SJSA1 (cell line): ENCODE data around the gene ZNF777. TPM values are rescaled to one million over a fixed set of nuclear protein-coding genes. Genes with fewer than 3 reads are reported as not detected.
"Not testable (repeated sequence)": the region's sequence is repeated elsewhere in the genome, so short reads cannot be mapped to it uniquely, and the experiment has no call there.

ENCODE experiments used
- DNase-seq, 2 experiments: peaks; one replicate each; pipeline ENCODE4 v3.0.0-alpha.2; 2015 to 2020; ENCODE audit warnings: low spot score in 2 of 2, low read depth in 1 of 2
- H3K27ac ChIP-seq: fragments of 250-450 bp; sonication (Bioruptor Pico); 2 replicates; pipeline ENCODE4 v1.5.1; 2020; ENCODE audit warnings: mild to moderate bottlenecking, moderate library complexity
- H3K27me3 ChIP-seq: fragments of 250-450 bp; sonication (Bioruptor Pico); replicated peaks from 2 replicates; pipeline ENCODE4 v1.5.1; 2020; ENCODE audit warnings: mild to moderate bottlenecking, moderate library complexity
- H3K36me3 ChIP-seq: fragments of 250-450 bp; sonication (Bioruptor Pico); 2 replicates; pipeline ENCODE4 v1.5.1; 2020; ENCODE audit warnings: mild to moderate bottlenecking
- H3K4me1 ChIP-seq: fragments of 250-450 bp; sonication (Bioruptor Pico); replicated peaks from 2 replicates; pipeline ENCODE4 v1.6.1; 2021; ENCODE audit warnings: mild to moderate bottlenecking
- H3K4me3 ChIP-seq: fragments of 250-450 bp; sonication (Bioruptor Pico); 2 replicates; pipeline ENCODE4 v1.5.1; 2020; ENCODE audit warnings: mild to moderate bottlenecking
- H3K9me3 ChIP-seq: fragments of 250-450 bp; sonication (Bioruptor Pico); replicated peaks from 2 replicates; pipeline ENCODE4 v1.5.1; 2020; ENCODE audit warnings: mild to moderate bottlenecking
- total RNA-seq: library from RNA; depleted of rRNA; stranded (reverse); fragments of >200 nt; shearing (Covaris generic); gene quantifications from 2 replicates; pipeline ENCODE4 v1.2.3, GENCODE V29; 2014

Gene ZNF777
- total RNA-seq, 1 experiment from 2014 or later: 6.6 TPM

- H3K27ac ChIP-seq, H3K9me3 ChIP-seq, DNase-seq, H3K27me3 ChIP-seq, H3K4me3 ChIP-seq: not testable (repeated sequence)
- peaks cover 59% of the 10 kb centered on the region for H3K36me3 ChIP-seq
- peaks cover 14% of the 10 kb centered on the region for H3K4me1 ChIP-seq
These were observed 33.1 kb upstream of the ZNF777 start for GRCh38 chr7:149493975-149494374.

GRCh38 chr7:149493366-149493765 lies 32.5 kb upstream of the ZNF777 start:
- DNase-seq: no peak
- Histone ChIP-seq H3K27me3 (0 out of 2 replicates have a peak, but pooled peaks cover 4% of the 10 kb centered on the region), H3K9me3 (no peaks in the 10 kb centered on the region), H3K4me1 (peaks cover 14% of the 10 kb centered on the region), H3K36me3 (peaks cover 59% of the 10 kb centered on the region), H3K4me3 (no peak overlapping the region), H3K27ac (no peak overlapping the region)

GRCh38 chr7:149490083-149490760 lies 29.4 kb upstream of the ZNF777 start:
- DNase-seq: no peak
- Histone ChIP-seq H3K36me3 (peaks cover 73% of the 10 kb centered on the region), H3K27me3 (no peaks in the 10 kb centered on the region), H3K4me3 (no peak overlapping the region), H3K27ac (no peak overlapping the region), H3K4me1 (peaks cover 1% of the 10 kb centered on the region; the same call in 1 of the 2 replicates), H3K9me3 (no peaks in the 10 kb centered on the region)

GRCh38 chr7:149489391-149490024 lies 28.6 kb upstream of the ZNF777 start:
- peaks cover 75% of the 10 kb centered on the region for H3K36me3 ChIP-seq
- H3K27ac ChIP-seq: no peak overlapping the region
- no peaks in the 10 kb centered on the region for H3K27me3 ChIP-seq
- no peaks in the 10 kb centered on the region for H3K9me3 ChIP-seq
- no peaks in the 10 kb centered on the region for H3K4me1 ChIP-seq
- H3K4me3 ChIP-seq: no peak overlapping the region
- DNase-seq: no peak

GRCh38 chr7:149479568-149479967 lies 18.7 kb upstream of the ZNF777 start:
- no peak overlapping the region for H3K4me3 ChIP-seq
- DNase-seq: no peak
- H3K27ac ChIP-seq: no peak overlapping the region
- no peaks in the 10 kb centered on the region for H3K4me1 ChIP-seq
- H3K36me3 ChIP-seq: peaks cover 51% of the 10 kb centered on the region
- no peaks in the 10 kb centered on the region for H3K27me3 ChIP-seq
- H3K9me3 ChIP-seq: no peaks in the 10 kb centered on the region

- no peak overlapping the region for H3K27ac ChIP-seq
- DNase-seq: no peak
- no peaks in the 10 kb centered on the region for H3K27me3 ChIP-seq
- H3K4me1 ChIP-seq: no peaks in the 10 kb centered on the region
- no peaks in the 10 kb centered on the region for H3K9me3 ChIP-seq
- H3K36me3 ChIP-seq: peaks cover 59% of the 10 kb centered on the region
- no peak overlapping the region for H3K4me3 ChIP-seq
These were observed 17.9 kb upstream of the ZNF777 start for GRCh38 chr7:149478754-149479153.

GRCh38 chr7:149477494-149478443 lies 16.9 kb upstream of the ZNF777 start:
- no peaks in the 10 kb centered on the region for H3K9me3 ChIP-seq
- no peaks in the 10 kb centered on the region for H3K4me1 ChIP-seq
- H3K27ac ChIP-seq: no peak overlapping the region
- H3K36me3 ChIP-seq: peaks cover 66% of the 10 kb centered on the region
- no peaks in the 10 kb centered on the region for H3K27me3 ChIP-seq
- no peak overlapping the region for H3K4me3 ChIP-seq
- DNase-seq: no peak

GRCh38 chr7:149476791-149477190 lies 15.9 kb upstream of the ZNF777 start:
- Histone ChIP-seq H3K36me3 (peaks cover 75% of the 10 kb centered on the region), H3K27ac (no peak overlapping the region), H3K9me3 (no peaks in the 10 kb centered on the region), H3K4me3 (no peak overlapping the region), H3K27me3 (no peaks in the 10 kb centered on the region), H3K4me1 (no peaks in the 10 kb centered on the region)
- DNase-seq: no peak

- Histone ChIP-seq H3K4me1 (no peaks in the 10 kb centered on the region), H3K36me3 (peaks cover 77% of the 10 kb centered on the region), H3K27ac (no peak overlapping the region), H3K4me3 (no peak overlapping the region), H3K9me3 (no peaks in the 10 kb centered on the region), H3K27me3 (no peaks in the 10 kb centered on the region)
- DNase-seq: no peak
These were observed 14.5 kb upstream of the ZNF777 start for GRCh38 chr7:149475121-149476045.

GRCh38 chr7:149474309-149475120 lies 13.7 kb upstream of the ZNF777 start:
- H3K4me1 ChIP-seq: no peaks in the 10 kb centered on the region
- H3K27ac ChIP-seq: no peak overlapping the region
- no peak for DNase-seq
- H3K36me3 ChIP-seq: peaks cover 73% of the 10 kb centered on the region
- no peaks in the 10 kb centered on the region for H3K27me3 ChIP-seq
- no peak overlapping the region for H3K4me3 ChIP-seq
- H3K9me3 ChIP-seq: no peaks in the 10 kb centered on the region

- H3K27me3 ChIP-seq: no peaks in the 10 kb centered on the region
- peaks cover 63% of the 10 kb centered on the region for H3K36me3 ChIP-seq
- H3K27ac ChIP-seq: no peak overlapping the region
- H3K4me1 ChIP-seq: no peaks in the 10 kb centered on the region
- DNase-seq: no peak
- no peaks in the 10 kb centered on the region for H3K9me3 ChIP-seq
- H3K4me3 ChIP-seq: no peak overlapping the region
These were observed 12.4 kb upstream of the ZNF777 start for GRCh38 chr7:149473251-149473650.

GRCh38 chr7:149471289-149471953 lies 10.6 kb upstream of the ZNF777 start:
- Histone ChIP-seq H3K36me3 (peaks cover 45% of the 10 kb centered on the region), H3K27ac (no peak overlapping the region), H3K27me3 (no peaks in the 10 kb centered on the region), H3K9me3 (no peaks in the 10 kb centered on the region), H3K4me3 (no peak overlapping the region), H3K4me1 (no peaks in the 10 kb centered on the region)
- DNase-seq: no peak
